ENCODE measurements around the gene UGT1A5.
"Not testable (repeated sequence)": the region's sequence is repeated elsewhere in the genome, so short reads cannot be mapped to it uniquely, and the experiment has no call there.

The UGT1A5 gene

DNA sequence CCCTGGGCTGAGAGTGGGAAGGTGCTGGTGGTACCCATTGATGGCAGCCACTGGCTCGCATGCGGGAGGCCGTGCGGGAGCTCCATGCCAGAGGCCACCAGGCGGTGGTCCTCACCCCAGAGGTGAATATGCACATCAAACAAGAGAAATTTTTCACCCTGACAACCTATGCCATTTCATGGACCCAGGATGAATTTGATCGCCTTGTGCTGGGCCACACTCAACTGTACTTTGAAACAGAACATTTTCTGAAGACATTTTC, 34.5 kb downstream of the UGT1A5 start:
- DNase-seq, result no peak

GRCh38 chr2:233750689-233751088, 38.0 kb downstream of the UGT1A5 start:
- not testable (repeated sequence) for DNase-seq

DNA sequence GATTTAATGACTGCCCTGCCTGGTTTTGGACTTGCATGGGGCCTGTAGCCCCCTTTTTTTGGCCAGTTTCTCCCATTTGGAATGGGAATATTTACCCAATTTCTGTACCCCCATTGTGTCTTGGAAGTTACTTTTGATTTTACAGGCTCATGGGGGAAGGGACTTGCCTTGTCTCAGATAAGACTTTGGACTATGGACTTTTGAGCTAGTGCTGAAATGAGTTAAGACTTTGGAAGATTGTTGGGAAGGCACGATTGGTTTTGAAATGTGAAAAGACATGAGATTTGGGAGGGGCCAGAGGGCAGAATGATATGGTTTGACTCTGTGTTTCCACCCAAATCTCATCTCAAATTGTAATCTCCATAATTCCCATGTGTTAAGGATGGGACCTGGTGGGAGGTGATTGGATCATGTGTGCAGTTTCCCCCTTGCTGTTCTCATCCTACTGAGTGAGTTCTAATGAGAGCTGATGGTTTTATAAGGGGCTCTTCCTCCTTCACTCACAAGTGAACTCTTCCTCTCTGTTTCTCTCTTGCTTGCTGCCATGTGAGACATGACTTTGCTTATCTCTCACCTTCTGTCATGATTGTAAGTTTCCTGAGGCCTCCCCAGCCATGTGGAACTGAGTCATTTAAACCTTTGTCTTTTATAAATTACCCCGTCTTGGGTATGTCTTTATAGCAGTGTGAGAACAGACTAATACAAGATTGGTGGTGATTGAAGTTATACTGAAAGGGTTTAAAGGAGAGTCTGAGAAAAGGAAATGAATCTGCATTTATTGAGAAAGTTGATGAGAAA, 38.7 kb downstream of the UGT1A5 start:
- DNase-seq, result not testable (repeated sequence)

- DNase-seq, result no peak
Measured at GRCh38 chr2:233754872-233755611, 42.3 kb downstream of the UGT1A5 start.

DNA sequence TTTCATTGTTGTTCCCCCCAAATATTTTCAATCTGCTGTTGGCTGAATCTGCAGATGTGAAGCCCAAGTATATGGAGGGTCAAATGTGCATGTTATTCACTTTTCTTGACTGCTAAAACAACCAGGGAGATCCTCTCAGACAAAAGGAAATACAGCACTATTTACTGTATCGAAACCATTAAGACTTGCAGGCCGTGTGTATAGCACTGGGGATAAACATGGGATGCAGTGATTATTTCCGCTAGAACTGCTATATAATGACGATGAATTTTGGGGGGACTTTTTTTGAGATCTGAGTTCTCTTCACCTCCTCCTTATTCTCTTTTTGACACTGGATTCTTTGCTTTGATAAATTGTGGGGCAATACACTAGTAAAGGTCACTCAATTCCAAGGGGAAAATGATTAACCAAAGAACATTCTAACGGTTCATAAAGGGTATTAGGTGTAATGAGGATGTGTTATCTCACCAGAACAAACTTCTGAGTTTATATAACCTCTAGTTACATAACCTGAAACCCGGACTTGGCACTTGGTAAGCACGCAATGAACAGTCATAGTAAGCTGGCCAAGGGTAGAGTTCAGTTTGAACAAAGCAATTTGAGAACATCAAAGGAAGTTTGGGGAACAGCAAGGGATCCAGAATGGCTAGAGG, 43.8 kb downstream of the UGT1A5 start:
- DNase-seq, result no peak

DNA sequence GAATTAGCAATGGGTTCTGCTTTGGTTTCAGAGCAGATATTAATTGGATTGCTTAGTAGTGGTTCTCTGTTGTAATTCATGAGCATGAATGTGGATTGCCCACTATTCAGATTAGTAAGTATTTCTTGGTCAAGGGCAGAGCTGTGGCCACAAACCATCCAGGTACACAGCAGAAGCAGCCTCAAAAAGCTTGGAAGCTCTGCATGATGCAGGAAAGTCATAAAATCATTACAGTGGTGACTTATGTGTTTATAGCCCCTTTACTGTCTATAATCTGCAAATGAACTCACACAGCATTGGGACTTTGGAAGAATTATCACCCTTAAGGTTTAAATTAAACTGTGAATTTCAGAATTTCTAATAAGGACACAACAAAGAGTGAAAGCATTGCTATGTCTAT, 45.4 kb downstream of the UGT1A5 start:
- DNase-seq, result no peak

DNA sequence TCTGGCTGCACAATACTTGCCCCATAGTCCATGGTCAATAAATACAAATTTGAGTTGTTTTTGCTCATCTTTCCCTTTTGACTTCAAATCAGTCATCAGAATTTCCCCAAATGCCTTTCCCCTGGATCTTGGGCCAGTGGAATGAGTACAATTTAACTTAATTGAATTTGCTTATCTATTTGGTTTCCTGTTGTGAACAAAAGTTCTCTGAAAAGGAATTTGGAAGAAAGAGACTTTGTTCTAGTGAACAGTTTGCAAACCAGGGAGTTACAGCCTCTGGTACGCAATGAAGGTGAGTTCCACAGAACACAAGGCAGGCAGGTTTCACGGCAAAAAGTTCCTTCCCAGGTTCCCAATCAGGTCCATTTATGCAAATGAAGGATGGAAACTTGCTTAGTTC, 46.1 kb downstream of the UGT1A5 start:
- no peak for DNase-seq

DNA sequence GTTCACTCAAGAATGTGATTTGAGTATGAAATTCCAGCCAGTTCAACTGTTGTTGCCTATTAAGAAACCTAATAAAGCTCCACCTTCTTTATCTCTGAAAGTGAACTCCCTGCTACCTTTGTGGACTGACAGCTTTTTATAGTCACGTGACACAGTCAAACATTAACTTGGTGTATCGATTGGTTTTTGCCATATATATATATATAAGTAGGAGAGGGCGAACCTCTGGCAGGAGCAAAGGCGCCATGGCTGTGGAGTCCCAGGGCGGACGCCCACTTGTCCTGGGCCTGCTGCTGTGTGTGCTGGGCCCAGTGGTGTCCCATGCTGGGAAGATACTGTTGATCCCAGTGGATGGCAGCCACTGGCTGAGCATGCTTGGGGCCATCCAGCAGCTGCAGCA, 47.3 kb downstream of the UGT1A5 start, which contains the start of gene UGT1A1:
Gene UGT1A1 (plus strand): TSS at position 228 of the 400 bp plus-strand sequence. CDS start 18 bp downstream, at position 246.
- no peak for DNase-seq

DNA sequence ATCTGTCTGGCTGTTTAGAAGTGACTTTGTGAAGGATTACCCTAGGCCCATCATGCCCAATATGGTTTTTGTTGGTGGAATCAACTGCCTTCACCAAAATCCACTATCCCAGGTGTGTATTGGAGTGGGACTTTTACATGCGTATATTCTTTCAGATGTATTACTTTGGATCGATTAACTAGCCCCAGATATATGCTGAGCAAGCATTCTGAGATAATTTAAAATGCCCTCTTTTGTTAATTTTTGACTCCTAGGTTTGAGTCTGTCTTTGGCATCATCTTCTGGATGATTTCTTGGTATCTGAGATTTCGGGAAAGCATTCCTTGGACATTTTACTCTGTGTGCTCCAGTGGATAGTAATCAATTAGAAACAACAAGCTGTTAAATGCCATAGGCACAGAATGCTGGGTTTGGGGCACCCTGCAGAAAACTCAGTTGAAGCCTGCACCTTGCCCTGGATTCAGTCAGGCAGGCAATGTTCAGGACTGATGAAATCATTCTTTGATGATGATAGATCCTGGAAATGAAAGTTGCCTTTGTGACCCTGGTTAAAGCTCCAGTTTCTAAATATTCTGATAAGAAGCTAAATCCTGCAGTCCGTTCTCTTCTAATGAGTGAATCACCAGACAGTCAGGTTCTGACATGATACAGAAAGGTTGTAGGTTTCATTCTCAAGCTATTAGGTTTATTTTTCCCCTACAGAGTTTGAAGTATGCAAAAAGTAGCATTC, 48.5 kb downstream of the UGT1A5 start:
- no peak for DNase-seq

GRCh38 chr2:233764264-233764663, 51.6 kb downstream of the UGT1A5 start:
- no peak for DNase-seq

GRCh38 chr2:233764761-233765160, 52.1 kb downstream of the UGT1A5 start:
- no peak for DNase-seq

- DNase-seq, result no peak
Measured at GRCh38 chr2:233766416-233766815, 53.7 kb downstream of the UGT1A5 start.

GRCh38 chr2:233768076-233768475, 55.4 kb downstream of the UGT1A5 start:
- no peak for DNase-seq

- no peak for DNase-seq
Measured at GRCh38 chr2:233769260-233769659, 56.6 kb downstream of the UGT1A5 start.

DNA sequence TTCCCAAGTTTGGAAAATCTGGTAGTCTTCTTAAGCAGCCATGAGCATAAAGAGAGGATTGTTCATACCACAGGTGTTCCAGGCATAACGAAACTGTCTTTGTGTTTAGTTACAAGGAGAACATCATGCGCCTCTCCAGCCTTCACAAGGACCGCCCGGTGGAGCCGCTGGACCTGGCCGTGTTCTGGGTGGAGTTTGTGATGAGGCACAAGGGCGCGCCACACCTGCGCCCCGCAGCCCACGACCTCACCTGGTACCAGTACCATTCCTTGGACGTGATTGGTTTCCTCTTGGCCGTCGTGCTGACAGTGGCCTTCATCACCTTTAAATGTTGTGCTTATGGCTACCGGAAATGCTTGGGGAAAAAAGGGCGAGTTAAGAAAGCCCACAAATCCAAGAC, 59.4 kb downstream of the UGT1A5 start:
- no peak for DNase-seq

GRCh38 chr2:233772583-233772982, 59.9 kb downstream of the UGT1A5 start:
- DNase-seq, result no peak

GRCh38 chr2:233773854-233774253, 61.1 kb downstream of the UGT1A5 start:
- no peak for DNase-seq

DNA sequence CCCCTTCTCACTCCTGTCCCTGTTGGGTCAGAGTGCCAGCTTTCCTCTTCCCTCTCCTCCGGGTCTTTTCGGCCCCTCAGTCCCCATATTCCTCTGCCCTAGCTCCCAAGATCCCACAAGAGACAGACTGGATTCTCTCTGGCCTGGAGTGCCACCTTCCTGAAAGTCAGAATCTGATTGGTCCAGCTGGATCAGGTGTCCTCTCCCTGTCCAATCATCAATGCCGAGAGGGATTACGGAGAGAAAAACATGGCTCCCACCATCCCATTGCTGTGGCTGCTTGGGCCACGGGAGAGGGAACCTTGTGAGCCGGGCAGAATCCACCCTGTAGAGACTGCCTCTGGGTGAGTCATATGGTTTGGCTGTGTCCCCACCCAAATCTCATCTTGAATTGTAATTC, 62.7 kb downstream of the UGT1A5 start:
- DNase-seq, result no peak

DNA sequence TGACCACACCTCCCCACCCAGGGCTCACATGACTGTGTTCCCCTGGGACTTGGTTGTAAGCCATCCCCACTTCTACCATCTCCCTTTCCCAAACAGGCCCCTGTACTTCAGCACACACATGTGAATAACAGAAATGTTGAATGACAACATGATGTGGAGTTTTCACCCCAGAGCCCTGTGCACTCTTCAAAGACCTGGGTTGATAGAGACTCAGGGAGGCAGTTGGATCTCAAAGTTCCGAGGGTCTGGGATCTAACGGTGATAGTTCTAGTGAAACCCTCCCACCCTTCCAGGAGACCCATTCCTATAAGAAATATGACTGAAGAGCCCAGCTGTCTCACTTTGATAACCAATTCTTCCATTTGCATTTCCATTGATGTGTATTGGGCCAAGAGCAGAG, 65.3 kb downstream of the UGT1A5 start, which contains the start of gene MROH2A:
Gene MROH2A (plus strand): TSS at position 301 of the 400 bp plus-strand sequence. CDS start 1,029 bp downstream, outside the sequence.
- DNase-seq, result no peak

DNA sequence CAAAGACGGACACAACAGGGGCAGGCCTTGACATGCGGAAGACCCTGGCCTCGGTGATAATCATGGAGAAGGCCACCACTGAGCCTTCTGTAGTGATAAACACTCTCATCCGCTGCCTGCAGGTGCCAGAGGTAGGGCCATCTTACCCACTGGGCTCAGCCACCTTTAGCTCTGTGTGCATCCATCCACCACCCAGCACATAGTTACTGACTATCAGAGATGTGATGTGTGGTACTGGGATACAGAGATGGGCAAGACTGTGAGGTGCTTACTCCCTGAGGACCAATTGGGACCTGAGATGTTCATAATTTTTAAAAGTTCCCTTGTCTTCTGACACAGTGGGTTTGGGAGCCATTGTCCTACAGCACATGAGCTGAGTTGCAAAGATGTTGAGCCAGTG, 67.0 kb downstream of the UGT1A5 start:
- DNase-seq, result no peak

DNA sequence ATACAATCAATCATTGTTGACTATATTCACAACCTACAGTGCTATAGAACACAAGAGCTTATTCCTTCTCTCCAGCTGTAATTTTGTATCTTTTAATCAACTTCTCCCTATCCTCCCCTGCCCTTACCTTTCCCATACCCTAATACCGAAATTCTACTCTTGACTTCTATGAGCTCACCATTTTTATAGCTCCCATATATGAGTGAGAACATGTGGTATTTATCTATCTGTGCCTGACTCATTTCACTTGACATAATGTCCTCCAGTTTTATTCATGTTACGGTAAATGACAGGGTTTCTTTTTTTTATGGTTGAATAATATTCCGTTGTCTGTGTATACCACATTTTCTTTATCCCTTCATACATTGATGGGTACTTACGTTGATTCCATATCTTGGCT, 68.1 kb downstream of the UGT1A5 start:
- DNase-seq, result no peak

- DNase-seq, result no peak
Measured at GRCh38 chr2:233789554-233789953, 76.8 kb downstream of the UGT1A5 start.
